Measurements from ENCODE around the gene SPA17. TPM values are rescaled to one million over a fixed set of nuclear protein-coding genes. Genes with fewer than 3 reads are reported as not detected.

Gene SPA17
- total RNA-seq, 1 donor from 2014 or later = 2.6 TPM

DNA sequence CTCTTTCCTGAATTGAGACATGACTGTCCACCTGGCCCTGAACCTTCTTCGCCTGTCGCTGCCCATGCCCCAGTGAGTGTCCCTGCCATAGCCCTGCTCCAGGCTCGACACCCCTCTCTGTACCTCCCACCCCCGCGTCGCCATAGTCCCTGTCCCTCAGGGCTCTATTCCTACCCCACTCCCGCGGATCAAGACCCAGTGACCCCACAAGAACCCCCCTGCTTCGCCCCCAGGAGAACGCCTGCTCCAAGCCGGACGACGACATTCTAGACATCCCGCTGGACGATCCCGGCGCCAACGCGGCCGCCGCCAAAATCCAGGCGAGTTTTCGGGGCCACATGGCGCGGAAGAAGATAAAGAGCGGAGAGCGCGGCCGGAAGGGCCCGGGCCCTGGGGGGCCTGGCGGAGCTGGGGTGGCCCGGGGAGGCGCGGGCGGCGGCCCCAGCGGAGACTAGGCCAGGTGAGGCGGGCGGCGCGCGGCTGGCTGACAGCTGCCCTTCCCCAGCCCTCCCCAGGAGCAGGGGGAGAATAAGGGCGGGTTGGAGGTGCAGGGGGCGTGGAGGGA is 71.6 kb downstream of the SPA17 start:
- intact Hi-C loops (cut with DNase I) = no loop called here
- ATAC-seq (no peak), DNase-seq (ENCODE audit: missing footprints) (no peak)

DNA sequence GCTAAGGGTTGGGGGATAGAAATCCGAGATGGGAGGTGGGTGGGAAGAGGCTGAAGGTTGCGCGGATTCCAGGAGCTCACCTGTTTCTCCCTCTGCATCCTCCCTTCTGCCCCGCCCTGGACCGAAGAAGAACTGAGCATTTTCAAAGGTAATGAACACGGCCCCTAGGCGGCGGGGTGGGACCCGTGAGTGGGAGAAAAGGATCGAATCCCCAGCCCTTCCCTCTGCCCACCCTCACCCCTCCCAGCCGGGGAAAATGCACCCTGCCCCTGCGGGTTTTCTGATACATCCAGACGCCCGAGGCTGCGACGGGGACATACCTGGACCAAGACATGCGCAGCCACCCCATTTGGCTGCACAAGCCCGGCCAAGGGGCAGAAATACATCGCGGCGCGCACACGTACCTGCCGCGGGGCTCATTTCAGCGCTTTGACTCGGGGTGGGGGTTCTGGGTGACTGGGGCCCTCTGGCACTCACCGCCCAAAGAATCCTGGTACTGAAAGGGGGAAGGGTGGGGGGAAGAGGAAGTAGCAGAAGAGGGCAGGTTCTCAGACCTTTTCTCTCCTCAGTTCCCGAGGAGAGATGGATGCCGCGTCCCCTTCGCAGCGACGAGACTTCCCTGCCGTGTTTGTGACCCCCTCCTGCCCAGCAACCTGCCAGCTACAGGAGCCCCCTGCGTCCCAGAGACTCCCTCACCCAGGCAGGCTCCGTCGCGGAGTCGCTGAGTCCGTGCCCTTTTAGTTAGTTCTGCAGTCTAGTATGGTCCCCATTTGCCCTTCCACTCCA is 72.3 kb downstream of the SPA17 start:
- intact Hi-C loops (cut with DNase I) = no loop called here
- ATAC-seq (peak; percentile 7), DNase-seq (ENCODE audit: missing footprints) (no peak)

DNA sequence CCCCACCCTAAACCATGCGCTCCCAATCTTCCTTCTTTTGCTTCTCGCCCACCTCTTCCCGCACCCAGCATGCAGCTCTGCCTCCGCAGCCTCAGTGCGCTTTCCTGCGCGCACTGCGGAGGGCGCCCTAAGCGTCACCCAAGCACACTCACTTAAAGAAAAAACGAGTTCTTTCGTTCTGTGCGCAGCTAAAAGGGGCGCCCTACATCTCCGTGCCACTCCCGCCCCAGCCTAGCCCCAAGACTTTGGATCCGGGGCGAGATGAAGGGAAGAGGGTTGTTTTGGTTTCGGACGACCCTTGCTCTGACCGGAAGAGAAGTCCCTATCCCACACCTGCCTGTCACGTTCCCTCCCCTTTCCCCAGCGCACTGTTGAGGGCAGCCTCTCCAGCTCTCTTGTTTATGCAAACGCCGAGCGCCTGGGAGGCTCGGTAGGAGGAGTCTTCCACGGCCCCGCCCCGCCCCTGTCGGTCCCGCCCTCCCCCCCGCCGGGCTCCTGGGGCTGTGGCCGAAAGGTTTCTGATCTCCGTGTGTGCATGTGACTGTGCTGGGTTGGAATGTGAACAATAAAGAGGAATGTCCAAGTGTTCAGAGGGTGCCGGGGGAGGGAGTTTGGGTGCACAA is 73.0 kb downstream of the SPA17 start:
- intact Hi-C loops (cut with DNase I) = no loop called here
- DNase-seq (ENCODE audit: missing footprints) (peak; percentile 86), ATAC-seq (peak; percentile 69)

Other genes starting within 250 kb of the SPA17 start
- gene OR8B4, start 249.0 kb upstream of the SPA17 start, total RNA-seq = not detected
- not detected for gene OR8B8, start 228.2 kb upstream of the SPA17 start, total RNA-seq
- not detected for gene OR8B12, start 130.2 kb upstream of the SPA17 start, total RNA-seq
- gene OR8A1, start 103.9 kb upstream of the SPA17 start, total RNA-seq = not detected
- not detected for gene PANX3, start 62.5 kb upstream of the SPA17 start, total RNA-seq
- 21.0 TPM for gene TBRG1, start 51.0 kb upstream of the SPA17 start, total RNA-seq
- gene SIAE, start 165 bp upstream of the SPA17 start, total RNA-seq = 83.1 TPM
- 6.4 TPM for gene NRGN, start 66.0 kb downstream of the SPA17 start, total RNA-seq
- 0.70 TPM for gene VSIG2, start 78.4 kb downstream of the SPA17 start, total RNA-seq
- 43.1 TPM for gene ESAM, start 88.4 kb downstream of the SPA17 start, total RNA-seq
- gene MSANTD2, start 126.5 kb downstream of the SPA17 start, total RNA-seq = 3.8 TPM
- 4.6 TPM for gene ROBO3, start 191.5 kb downstream of the SPA17 start, total RNA-seq
- 27.6 TPM for gene ROBO4, start 224.0 kb downstream of the SPA17 start, total RNA-seq
- not detected for gene HEPN1, start 245.3 kb downstream of the SPA17 start, total RNA-seq

All from Right ventricle myocardium inferior (tissue), 1 donor.